ENCODE data around the gene FAM200B.

DNA sequence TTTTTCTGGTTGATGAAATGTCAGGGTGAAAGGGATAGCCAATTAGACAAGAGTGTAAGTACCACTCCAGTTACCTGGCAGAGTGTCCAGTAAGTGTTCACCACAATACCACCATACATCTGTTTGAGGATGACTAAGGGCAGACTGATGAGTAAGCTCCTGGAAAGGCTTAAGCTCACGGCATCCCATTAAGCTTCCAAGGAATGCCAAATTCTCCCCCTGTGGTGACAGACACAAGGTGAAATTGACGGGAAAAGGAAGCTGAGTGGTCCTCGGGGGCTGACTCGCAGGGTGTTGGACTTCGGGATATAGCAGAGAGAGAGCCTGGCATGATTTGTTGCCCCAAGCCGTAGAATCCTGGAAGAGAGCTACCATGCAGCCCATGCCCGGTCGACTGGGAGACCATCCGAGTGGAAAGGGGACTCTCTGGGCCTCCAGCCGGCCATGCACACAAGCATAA is 13.6 kb downstream of the FAM200B start:
- no peak for TF ChIP-seq YY1 (IDR thresholded peaks at IDR 0.05; ENCODE audit: insufficient read depth, insufficient read length)
- no peak for TF ChIP-seq SUZ12 (IDR thresholded peaks at IDR 0.05; ENCODE audit: extremely low read depth, insufficient read depth, insufficient read length)
- TF ChIP-seq ZNF274 (IDR thresholded peaks at IDR 0.05; ENCODE audit: low read depth, low read length): no peak
